GM12892 (cell line): ENCODE data around the gene PREX1.
"Not testable (repeated sequence)": the region's sequence is repeated elsewhere in the genome, so short reads cannot be mapped to it uniquely, and the experiment has no call there.

Experiments used
- DNase-seq: peaks from one replicate; pipeline ENCODE4 v3.0.0; 2011; ENCODE audit not compliant: insufficient read length
- FAIRE-seq: peaks from 2 replicates; lab custom pipeline; 2011; peaks lifted over from hg19 to GRCh38; lab: Jason Lieb, UNC
- POLR2A ChIP-seq: IDR thresholded peaks from 2 replicates; pipeline ENCODE4 v1.6.1; 2011; ENCODE audit warnings: low read depth, low read length, control low read depth
- POLR2AphosphoS5 ChIP-seq: IDR thresholded peaks from 2 replicates; pipeline ENCODE4 v1.6.1; 2011; ENCODE audit warnings: low read depth, low read length, control low read depth
- TAF1 ChIP-seq: IDR thresholded peaks from 2 replicates; pipeline ENCODE4 v1.6.1; 2011; ENCODE audit warnings: low read depth, mild to moderate bottlenecking, control low read depth, low read length, borderline replicate concordance

The PREX1 gene

DNA sequence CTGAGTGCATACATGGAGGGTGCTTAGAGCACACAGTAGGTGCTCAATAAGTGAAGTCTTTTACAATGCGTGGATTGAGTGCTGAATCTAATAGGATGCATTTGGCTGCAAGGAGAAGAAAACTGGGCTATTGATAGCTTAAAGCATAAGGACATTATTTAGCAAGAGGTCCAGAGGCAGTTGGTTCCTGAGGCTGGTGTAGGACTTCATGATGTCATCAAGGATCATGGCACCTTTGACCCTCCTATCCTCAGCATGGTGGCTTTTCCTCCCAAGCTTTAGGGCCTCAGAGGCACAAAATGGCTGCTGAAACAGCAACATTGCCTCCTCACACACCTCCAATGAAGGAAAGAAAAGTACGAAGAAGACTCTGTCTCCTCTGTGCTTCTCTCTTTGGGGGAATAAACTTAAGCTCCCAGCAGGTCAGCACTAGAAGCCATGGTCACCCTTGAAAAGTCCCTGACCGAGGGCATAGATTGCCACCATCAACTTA is 3.1 kb upstream of the PREX1 start:
- DNase-seq (no peak), FAIRE-seq (no peak)
- TF ChIP-seq POLR2A (no peak), POLR2AphosphoS5 (no peak), TAF1 (no peak)

DNA sequence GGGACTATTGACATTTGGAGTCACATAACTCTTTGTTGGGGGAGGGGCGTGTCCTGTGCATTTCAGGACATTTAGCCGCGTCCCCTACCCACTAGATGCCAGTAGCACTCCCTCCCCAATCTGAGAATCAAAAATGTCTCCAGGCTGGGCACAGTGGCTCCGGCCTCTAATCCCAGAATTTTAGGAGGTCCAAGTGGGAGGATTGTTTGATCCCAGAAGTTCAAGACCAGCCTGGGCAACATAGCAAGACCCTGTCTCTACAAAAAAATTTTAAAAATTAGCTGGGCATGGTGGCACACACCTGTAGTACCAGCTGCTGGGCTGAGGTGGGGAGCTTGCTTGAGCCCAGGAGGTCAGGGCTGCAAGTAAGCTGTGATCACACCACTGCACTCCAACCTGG is 2.1 kb upstream of the PREX1 start:
- TF ChIP-seq POLR2A (no peak), TAF1 (no peak), POLR2AphosphoS5 (no peak)
- FAIRE-seq (no peak), DNase-seq (no peak)

DNA sequence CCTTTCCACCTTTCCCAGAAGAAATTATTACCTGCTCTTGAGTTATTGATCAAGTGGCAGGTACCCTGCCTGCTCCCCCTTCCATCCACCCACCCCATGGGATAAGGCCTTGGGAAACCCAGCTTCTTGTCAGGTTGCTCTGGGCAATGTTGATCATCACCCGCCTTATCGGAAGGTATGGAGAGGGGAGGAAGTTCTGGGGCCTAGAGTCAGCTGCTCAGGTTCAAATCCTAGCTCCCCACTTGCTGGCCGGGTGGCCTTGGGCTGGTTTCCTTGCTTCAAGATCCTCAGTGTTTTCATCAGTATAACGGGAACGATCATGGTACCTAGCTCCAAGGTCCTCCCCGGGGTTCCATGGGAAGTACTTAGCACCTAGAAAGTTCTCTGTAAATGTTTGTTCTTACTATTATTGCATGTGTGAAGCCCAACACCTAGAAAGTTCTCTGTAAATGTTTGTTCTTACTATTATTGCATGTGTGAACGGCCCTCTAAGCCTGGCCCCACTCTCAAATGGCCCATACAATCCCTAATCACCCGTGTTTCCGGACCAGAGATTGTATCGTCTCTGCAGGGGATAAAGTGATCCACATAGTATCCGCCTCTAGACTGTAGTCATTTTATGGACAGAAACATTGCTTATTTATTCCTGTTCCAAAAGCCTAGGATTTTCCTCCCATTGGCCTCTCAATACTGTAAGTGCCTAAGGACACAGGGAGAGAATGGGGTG is 1.1 kb upstream of the PREX1 start:
- no peak for FAIRE-seq
- no peak for DNase-seq
- TF ChIP-seq POLR2A: no peak
- TF ChIP-seq TAF1: no peak
- no peak for TF ChIP-seq POLR2AphosphoS5

DNA sequence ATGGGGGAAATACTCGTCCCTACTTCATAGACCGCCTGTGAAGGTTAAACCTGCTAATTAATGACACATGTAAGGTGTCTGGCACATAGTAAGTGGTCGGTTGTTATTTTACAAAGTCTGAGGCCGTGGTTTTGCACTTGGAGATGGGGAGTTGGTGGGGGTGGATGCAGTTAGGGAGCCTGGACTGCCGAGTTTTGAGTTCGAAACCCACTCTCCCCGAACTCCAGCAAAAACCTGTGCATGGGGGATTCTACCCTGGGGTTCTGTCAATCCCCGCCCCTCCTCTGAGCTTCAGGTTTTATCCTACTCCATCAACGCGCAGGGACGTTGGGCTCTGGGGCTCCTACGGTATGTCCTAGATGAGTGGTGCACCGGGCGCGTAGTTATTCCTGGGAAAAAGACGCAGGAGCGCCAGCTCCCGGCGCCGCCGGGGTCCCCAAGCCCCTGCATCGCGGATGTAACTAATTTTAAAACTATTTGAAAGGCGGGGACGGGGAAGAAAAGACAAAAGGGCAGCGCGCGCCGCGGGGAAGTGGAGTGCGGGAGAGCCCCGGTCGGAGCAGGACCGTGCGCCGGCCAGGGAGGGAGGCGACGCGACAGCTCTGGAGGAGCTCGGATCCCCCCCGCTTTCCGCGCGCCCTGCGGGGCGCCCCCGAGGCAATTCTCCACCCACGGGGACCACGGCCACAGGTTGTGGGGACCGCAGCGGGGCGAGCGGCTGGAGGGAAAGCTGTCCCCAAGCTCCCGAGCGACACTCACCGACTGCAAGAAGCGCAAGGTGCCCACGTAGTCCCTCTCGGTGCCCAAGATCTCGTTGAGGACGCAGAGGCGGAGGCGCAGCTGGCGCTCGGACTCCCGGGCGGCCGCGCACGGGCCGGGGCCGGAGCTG is 672 bp downstream of the PREX1 start:
- TF ChIP-seq TAF1: no peak
- peak; percentile 3; the same call in 1 of the 2 replicates for TF ChIP-seq POLR2A
- DNase-seq (no peak), FAIRE-seq (no peak)

DNA sequence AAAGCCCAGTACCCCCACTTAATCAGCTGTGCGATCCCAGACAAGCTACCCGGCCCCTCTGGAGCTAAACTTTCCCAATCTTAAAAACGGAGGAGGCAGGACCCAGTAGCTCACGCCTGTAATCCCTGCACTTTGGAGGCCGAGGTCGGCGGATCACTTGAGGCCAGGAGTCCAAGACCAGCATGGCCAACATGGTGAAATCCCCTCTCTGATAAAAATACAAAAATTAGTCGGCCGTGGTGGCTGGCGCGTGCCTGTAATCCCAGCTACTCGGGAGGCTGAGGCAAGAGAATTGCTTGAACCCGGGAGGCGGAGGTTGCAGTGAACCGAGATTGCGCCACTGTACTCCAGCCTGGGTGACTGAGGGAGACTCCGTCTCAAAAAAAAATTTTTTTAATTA is 1.3 kb downstream of the PREX1 start:
- DNase-seq, FAIRE-seq: not testable (repeated sequence)

DNA sequence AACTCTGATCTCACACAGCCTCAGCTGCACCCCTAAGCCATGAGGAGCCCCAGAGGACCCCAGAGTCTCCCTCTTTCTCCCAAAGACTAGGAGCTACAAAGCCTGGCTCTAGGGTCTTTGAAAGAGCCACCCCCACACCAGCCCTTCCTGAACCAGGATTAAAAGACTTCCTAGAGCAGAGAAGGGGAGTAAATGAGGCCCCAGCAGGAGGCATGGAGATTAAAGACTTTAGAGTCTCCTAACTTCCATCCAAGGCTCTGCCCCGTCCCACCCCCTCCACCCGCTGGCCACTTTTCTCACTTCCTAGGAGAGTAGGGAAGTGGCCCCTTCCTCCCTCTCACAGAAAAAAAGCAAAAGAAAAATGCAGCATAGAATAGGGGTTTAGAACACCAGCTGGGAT is 1.7 kb downstream of the PREX1 start:
- DNase-seq (no peak), FAIRE-seq (no peak)
- TF ChIP-seq TAF1 (no peak), POLR2A (no peak), POLR2AphosphoS5 (no peak)

DNA sequence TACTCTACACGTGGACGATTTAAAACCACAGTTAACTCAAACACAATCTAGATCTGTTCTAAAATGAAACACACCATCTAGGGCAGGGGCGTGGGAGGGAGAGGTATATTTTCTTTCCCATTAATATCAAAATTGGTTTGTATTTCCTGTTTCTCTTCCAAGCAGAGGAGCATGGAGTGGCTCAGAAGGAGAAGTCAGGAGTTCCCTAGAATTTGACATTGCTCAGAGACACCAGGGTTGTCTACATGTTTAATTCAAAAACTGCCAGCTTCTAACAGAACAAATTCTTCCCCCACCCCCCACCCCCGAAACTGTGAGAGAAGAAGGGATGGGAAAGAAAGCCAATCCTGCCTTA is 2.3 kb downstream of the PREX1 start:
- TF ChIP-seq POLR2A: no peak
- TF ChIP-seq TAF1: no peak
- TF ChIP-seq POLR2AphosphoS5: no peak
- FAIRE-seq (no peak), DNase-seq (no peak)

DNA sequence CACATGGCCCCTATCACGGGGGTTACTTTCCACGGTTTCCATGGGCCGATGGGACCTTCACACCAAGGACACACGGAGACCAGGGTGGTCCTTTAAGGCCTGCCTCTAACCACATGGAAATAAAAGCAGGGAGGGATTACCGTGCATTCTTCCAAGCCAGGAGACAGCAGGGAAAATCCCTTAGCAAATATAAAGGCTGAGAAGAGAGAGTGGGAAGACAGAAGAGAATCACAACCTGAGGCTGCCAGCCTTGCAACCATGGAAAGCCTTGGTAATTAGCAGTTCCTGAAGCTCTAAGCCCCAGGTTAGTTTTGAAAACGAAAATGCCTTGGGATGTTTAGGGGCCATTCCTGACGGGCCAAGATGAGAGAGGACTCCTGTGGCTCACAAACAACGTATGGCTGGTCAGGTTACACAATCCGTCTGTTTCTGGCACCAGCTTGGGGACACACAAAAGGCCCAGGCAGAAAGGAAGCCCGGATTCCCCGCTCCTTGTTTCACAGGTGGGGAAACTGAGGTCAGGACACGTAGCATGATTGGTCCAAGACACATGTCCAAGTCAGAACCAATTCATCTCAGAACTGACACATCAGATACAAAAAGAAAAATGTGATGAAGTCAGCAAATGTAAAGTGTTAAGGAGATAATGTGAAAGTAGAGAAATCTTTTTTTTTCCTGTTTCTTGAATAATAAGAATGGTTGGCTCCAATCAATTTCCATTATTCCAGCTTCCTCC is 2.8 kb downstream of the PREX1 start:
- FAIRE-seq (peak; percentile 24), DNase-seq (no peak)
- no peak; the same call in 1 of the 2 replicates for TF ChIP-seq POLR2A
- no peak for TF ChIP-seq TAF1
- no peak for TF ChIP-seq POLR2AphosphoS5

DNA sequence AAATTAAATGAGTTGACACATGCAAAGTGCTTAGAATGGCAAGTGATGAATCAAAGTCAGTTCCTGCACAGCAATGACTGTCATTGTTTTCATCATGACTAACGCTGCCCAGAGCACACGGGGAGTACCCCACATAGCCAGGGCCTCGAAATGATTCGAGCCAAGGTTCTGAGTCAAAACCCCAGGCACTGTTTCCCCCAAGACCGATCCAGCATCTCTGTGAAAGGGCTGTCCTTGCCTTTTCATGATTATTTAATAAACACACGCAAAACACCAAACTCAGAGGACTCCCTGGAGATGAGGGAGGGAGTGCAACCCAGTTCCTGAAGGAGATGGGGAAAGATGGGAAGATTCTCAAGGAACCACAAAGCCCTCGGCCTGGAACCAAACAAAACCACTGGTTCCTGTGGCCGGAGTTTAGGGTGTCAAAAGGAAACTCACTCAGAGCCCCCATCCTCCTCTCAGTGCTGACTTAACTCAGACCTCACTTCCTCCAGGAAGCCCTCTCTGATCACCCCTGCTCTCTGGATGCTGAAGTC is 3.8 kb downstream of the PREX1 start:
- FAIRE-seq: peak; percentile 90
- DNase-seq: peak; percentile 50
- TF ChIP-seq POLR2A (no peak; the same call in 1 of the 2 replicates), POLR2AphosphoS5 (no peak), TAF1 (no peak)

DNA sequence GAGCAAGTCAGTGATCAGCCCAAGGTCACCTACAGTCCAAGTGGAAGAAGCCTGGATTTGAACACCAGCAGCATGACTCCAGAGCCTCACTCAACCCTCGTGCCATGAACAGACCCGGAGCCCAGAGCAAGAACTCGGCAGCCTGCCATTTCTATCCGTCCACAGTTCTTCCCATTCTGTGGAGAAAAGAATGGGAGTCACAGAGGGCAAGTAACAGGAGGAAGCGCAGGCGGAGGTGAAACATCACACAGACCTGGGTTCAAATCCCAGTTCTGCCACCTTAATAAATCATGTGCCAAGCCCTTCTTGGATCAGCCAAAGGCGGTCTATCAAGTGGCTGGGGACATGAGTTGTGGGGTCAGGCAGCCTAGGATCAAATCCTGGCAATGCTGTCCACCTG is 4.3 kb downstream of the PREX1 start:
- FAIRE-seq (no peak), DNase-seq (no peak)
- TF ChIP-seq POLR2A (no peak), POLR2AphosphoS5 (no peak; the same call in 1 of the 2 replicates), TAF1 (no peak)

DNA sequence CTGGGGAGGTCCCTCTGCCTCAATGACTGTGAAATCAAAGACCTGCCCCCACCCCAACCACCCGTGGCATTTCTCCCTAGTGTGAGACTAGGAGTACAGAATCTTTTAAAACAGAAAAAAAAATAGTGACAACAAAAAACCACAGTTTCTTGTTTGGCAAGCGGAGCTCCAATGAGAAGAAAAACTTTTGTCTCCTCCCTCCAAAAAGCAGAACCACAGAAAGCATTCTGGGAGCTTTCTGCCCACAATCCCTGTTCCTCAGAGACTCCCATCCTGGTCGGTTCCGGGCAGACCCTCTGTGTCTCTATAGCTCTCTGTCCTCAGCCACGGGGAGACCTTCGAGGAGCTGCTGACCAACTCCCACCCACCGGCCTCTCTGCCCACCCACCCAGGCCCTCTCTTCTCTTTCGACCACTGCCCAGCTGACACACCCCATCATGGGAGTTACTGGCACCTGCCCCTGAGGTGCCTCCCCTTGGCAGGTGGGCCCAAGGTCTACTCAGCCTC is 4.9 kb downstream of the PREX1 start:
- TF ChIP-seq POLR2A: no peak
- TF ChIP-seq POLR2AphosphoS5: no peak
- TF ChIP-seq TAF1: no peak
- peak; percentile 14 for FAIRE-seq
- no peak for DNase-seq
